HG02571 (cell line): ENCODE measurements around the gene SLC35E2B.
"Not testable (repeated sequence)": the region's sequence is repeated elsewhere in the genome, so short reads cannot be mapped to it uniquely, and the experiment has no call there.

Experiments used
- ATAC-seq: cut with Tn5 transposase; IDR thresholded peaks from one replicate; pipeline ENCODE4 v1.9.1; 2021; ENCODE audit warnings: mild to moderate bottlenecking, moderate library complexity; ENCODE audit not compliant: unreplicated experiment

SLC35E2B gene

GRCh38 chr1:1692714-1693647 is at the start of gene SLC35E2B:
Gene SLC35E2B (minus strand): TSS chr1:1692795. CDS start chr1:1676699, 16,096 bp downstream.
- peak; percentile 69 for ATAC-seq

- ATAC-seq: not testable (repeated sequence)
These were observed 48.4 kb upstream of the SLC35E2B start for GRCh38 chr1:1741013-1741412.

- not testable (repeated sequence) for ATAC-seq
These were observed 46.3 kb upstream of the SLC35E2B start for GRCh38 chr1:1738799-1739337.

GRCh38 chr1:1737675-1738590 is 45.3 kb upstream of the SLC35E2B start:
- not testable (repeated sequence) for ATAC-seq

- no peak for ATAC-seq
These were observed 39.8 kb upstream of the SLC35E2B start for GRCh38 chr1:1732381-1732780.

GRCh38 chr1:1730870-1731269 is 38.3 kb upstream of the SLC35E2B start:
- ATAC-seq: no peak

GRCh38 chr1:1730230-1730629 is 37.6 kb upstream of the SLC35E2B start:
- not testable (repeated sequence) for ATAC-seq

GRCh38 chr1:1729116-1729816 is 36.7 kb upstream of the SLC35E2B start:
- ATAC-seq: not testable (repeated sequence)

- ATAC-seq: not testable (repeated sequence)
These were observed 35.9 kb upstream of the SLC35E2B start for GRCh38 chr1:1728308-1729005.

GRCh38 chr1:1727131-1727651 is 34.6 kb upstream of the SLC35E2B start:
- ATAC-seq: not testable (repeated sequence)

- ATAC-seq: not testable (repeated sequence)
These were observed 33.5 kb upstream of the SLC35E2B start for GRCh38 chr1:1726088-1726487.

GRCh38 chr1:1724035-1724864 is 31.7 kb upstream of the SLC35E2B start, which contains the start of gene CDK11A:
Gene CDK11A (minus strand): TSS chr1:1724357. CDS start chr1:1722818, 1,539 bp downstream.
- ATAC-seq: peak; percentile 94

GRCh38 chr1:1721201-1721600 is 28.6 kb upstream of the SLC35E2B start:
- ATAC-seq: no peak

GRCh38 chr1:1715109-1715883 is 22.7 kb upstream of the SLC35E2B start:
- ATAC-seq: not testable (repeated sequence)

GRCh38 chr1:1707897-1708296 is 15.3 kb upstream of the SLC35E2B start:
- not testable (repeated sequence) for ATAC-seq

- not testable (repeated sequence) for ATAC-seq
These were observed 14.6 kb upstream of the SLC35E2B start for GRCh38 chr1:1707241-1707640.

GRCh38 chr1:1705623-1706022 is 13.0 kb upstream of the SLC35E2B start:
- not testable (repeated sequence) for ATAC-seq
